Measurements from ENCODE around the gene CPTP. TPM values are rescaled to one million over a fixed set of nuclear protein-coding genes. Genes with fewer than 3 reads are reported as not detected.

The CPTP gene
- total RNA-seq, 3 donors from 2014 or later (not counting 1 experiment from before 2014, with no cell fraction given): 8.0 to 14.6 (median 12.3) TPM

- Histone ChIP-seq H3K4me3 (ENCODE audit: low read length) (peak within 1 kb of the TSS; percentile 80), H3K36me3 (ENCODE audit: control insufficient read depth, insufficient read depth, low read length) (peaks cover 9% of the 10 kb centered on the region), H3K4me1 (ENCODE audit: control insufficient read depth, insufficient read depth, low read length) (peaks cover 49% of the 10 kb centered on the region), H3K27ac (ENCODE audit: low read length) (peak within 1 kb of the TSS; percentile 96), H3K9me3 (ENCODE audit: control insufficient read depth, insufficient read depth, low read length) (no peaks in the 10 kb centered on the region), H3K27me3 (ENCODE audit: control insufficient read depth, insufficient read depth, low read length) (no peaks in the 10 kb centered on the region)
- under 1% methylated on average over 85 of the region's 85 CpGs for WGBS (ENCODE audit: insufficient coverage)
- Mint-ChIP-seq H3K27me3 (ENCODE audit: low read depth in 2 of 2) (no peaks in the 10 kb centered on the region), H3K4me3 (peak within 1 kb of the TSS; percentile 97), H3K36me3 (no peaks in the 10 kb centered on the region), H3K9me3 (no peaks in the 10 kb centered on the region), H3K27ac (peak within 1 kb of the TSS; percentile 97 to 98), H3K4me1 (peaks cover 10 to 27% of the 10 kb centered on the region in 2 donors)
- TF ChIP-seq, protein P1, sequence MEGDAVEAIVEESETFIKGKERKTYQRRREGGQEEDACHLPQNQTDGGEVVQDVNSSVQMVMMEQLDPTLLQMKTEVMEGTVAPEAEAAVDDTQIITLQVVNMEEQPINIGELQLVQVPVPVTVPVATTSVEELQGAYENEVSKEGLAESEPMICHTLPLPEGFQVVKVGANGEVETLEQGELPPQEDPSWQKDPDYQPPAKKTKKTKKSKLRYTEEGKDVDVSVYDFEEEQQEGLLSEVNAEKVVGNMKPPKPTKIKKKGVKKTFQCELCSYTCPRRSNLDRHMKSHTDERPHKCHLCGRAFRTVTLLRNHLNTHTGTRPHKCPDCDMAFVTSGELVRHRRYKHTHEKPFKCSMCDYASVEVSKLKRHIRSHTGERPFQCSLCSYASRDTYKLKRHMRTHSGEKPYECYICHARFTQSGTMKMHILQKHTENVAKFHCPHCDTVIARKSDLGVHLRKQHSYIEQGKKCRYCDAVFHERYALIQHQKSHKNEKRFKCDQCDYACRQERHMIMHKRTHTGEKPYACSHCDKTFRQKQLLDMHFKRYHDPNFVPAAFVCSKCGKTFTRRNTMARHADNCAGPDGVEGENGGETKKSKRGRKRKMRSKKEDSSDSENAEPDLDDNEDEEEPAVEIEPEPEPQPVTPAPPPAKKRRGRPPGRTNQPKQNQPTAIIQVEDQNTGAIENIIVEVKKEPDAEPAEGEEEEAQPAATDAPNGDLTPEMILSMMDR (IDR thresholded peaks at IDR 0.05): no peak
- intact Hi-C loops (cut with micrococcal nuclease): loop anchor here (1.0 to 2.0 kb wide), 3 partner anchors 20 to 32 kb away; partner anchors contain the start of genes CCNL2 and MRPL20
- peak; percentile 76 to 91 (median 81) for ATAC-seq
- peak; percentile 90 to 99 for DNase-seq
These were observed 50.5 kb downstream of the CPTP start, which contains the start of gene AURKAIP1 for GRCh38 chr1:1374929-1375662. TSS of gene AURKAIP1 (minus strand) at chr1:1375207. CDS start at chr1:1374756, 451 bp downstream.

- Histone ChIP-seq H3K36me3 (ENCODE audit: control insufficient read depth, insufficient read depth, low read length) (peaks cover 9% of the 10 kb centered on the region), H3K4me1 (ENCODE audit: control insufficient read depth, insufficient read depth, low read length) (peaks cover 36% of the 10 kb centered on the region), H3K27me3 (ENCODE audit: control insufficient read depth, insufficient read depth, low read length) (no peaks in the 10 kb centered on the region), H3K4me3 (ENCODE audit: low read length) (no peak overlapping the region), H3K9me3 (ENCODE audit: control insufficient read depth, insufficient read depth, low read length) (no peaks in the 10 kb centered on the region), H3K27ac (ENCODE audit: low read length) (no peak overlapping the region)
- Mint-ChIP-seq H3K27me3 (ENCODE audit: low read depth in 2 of 2) (no peaks in the 10 kb centered on the region), H3K27ac (peak overlapping the region; percentile 97 to 98), H3K4me3 (peak overlapping the region; percentile 21), H3K36me3 (no peaks in the 10 kb centered on the region), H3K9me3 (no peaks in the 10 kb centered on the region), H3K4me1 (peaks cover 10 to 20% of the 10 kb centered on the region in 2 donors)
- ATAC-seq (no peak), DNase-seq (no peak)
- TF ChIP-seq, protein P1 (IDR thresholded peaks at IDR 0.05): no peak
- 98% methylated on average over 9 of the region's 10 CpGs for WGBS (ENCODE audit: insufficient coverage)
- intact Hi-C loops (cut with micrococcal nuclease): no loop called here
These were observed 52.1 kb downstream of the CPTP start for GRCh38 chr1:1376551-1377226.

DNA sequence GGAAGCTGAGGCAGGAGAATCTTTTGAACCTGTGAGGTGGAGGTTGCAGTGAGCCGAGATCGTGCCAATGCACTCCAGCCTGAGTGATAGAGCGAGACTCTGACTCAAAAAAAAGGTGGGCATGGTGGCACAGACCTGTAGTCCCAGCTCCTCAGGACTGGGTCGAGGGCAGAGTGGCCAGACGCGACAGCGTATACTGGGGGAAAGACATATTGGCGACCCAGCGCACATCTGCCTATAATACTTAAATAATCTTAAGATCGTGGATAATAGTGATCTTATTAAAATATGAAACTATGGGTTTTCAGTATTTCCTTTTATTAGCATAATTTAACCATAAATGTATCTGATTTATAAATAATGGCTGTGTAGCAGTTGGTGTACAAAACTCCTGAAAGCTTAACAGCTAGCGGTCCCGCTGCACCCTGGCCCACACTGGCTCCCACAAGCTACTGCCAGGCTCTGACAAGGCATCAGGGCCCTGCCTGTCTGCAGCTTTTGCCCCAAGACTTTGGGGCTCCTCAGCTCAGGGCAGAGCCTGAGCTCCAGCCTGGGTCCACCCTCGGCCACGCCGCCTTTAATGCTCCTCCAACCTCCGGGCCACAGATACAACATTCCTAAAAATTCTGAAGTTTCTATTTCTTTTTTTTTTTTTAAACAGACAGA is 53.1 kb downstream of the CPTP start:
- no peaks in the 10 kb centered on the region for H3K27me3 ChIP-seq (ENCODE audit: control insufficient read depth, insufficient read depth, low read length)
- intact Hi-C loops (cut with micrococcal nuclease): no loop called here
- no peak overlapping the region for H3K27ac ChIP-seq (ENCODE audit: low read length)
- H3K4me1 Mint-ChIP-seq: peaks cover 5 to 16% of the 10 kb centered on the region in 2 donors
- TF ChIP-seq, protein P1 (IDR thresholded peaks at IDR 0.05): no peak
- peaks cover 27% of the 10 kb centered on the region for H3K4me1 ChIP-seq (ENCODE audit: control insufficient read depth, insufficient read depth, low read length)
- no peaks in the 10 kb centered on the region for H3K36me3 Mint-ChIP-seq
- H3K36me3 ChIP-seq (ENCODE audit: control insufficient read depth, insufficient read depth, low read length): peaks cover 9% of the 10 kb centered on the region
- H3K4me3 ChIP-seq (ENCODE audit: low read length): no peak overlapping the region
- H3K27me3 Mint-ChIP-seq (ENCODE audit: low read depth in 2 of 2): no peaks in the 10 kb centered on the region
- WGBS (ENCODE audit: insufficient coverage): 95% methylated on average over 13 of the region's 16 CpGs
- no peak overlapping the region for H3K4me3 Mint-ChIP-seq
- no peak for DNase-seq
- no peak for ATAC-seq
- no peaks in the 10 kb centered on the region for H3K9me3 Mint-ChIP-seq
- H3K27ac Mint-ChIP-seq: no peak overlapping the region
- H3K9me3 ChIP-seq (ENCODE audit: control insufficient read depth, insufficient read depth, low read length): no peaks in the 10 kb centered on the region

Other genes with a start within 250 kb of the CPTP start
- gene C1orf159, start 208.7 kb upstream of the CPTP start, total RNA-seq: 10 to 100 TPM; 19.6 to 25.1 (median 21.5) TPM
- gene TTLL10, start 150.9 kb upstream of the CPTP start, total RNA-seq: 1 to 10 TPM in 2 of 3 donors, under 1 TPM in 1; 0.23 to 1.7 (median 1.7) TPM
- 10 to 100 TPM; 40.3 to 81.9 (median 54.7) TPM for gene TNFRSF18, start 118.2 kb upstream of the CPTP start, total RNA-seq
- 10 to 100 TPM; 14.3 to 26.5 (median 15.7) TPM for gene TNFRSF4, start 110.6 kb upstream of the CPTP start, total RNA-seq
- 100 to 1,000 TPM; 176 to 211 (median 184) TPM for gene SDF4, start 92.8 kb upstream of the CPTP start, total RNA-seq
- 10 to 100 TPM; 13.7 to 16.5 (median 16.3) TPM for gene B3GALT6, start 92.6 kb upstream of the CPTP start, total RNA-seq
- gene C1QTNF12, start 78.1 kb upstream of the CPTP start, total RNA-seq: 1 to 10 TPM; 2.6 to 4.1 (median 4.1) TPM
- 10 to 100 TPM; 66.0 to 84.2 (median 78.1) TPM for gene UBE2J2, start 50.9 kb upstream of the CPTP start, total RNA-seq
- gene SCNN1D, start 44.4 kb upstream of the CPTP start, total RNA-seq: 10 to 100 TPM in 1 of 3 donors, 1 to 10 TPM in 2; 6.9 to 13.1 (median 9.4) TPM
- 10 to 100 TPM; 56.1 to 59.7 (median 59.0) TPM for gene ACAP3, start 16.9 kb upstream of the CPTP start, total RNA-seq
- 10 to 100 TPM; 11.1 to 13.0 (median 12.9) TPM for gene PUSL1, start 16.2 kb upstream of the CPTP start, total RNA-seq
- gene INTS11, start 142 bp upstream of the CPTP start, total RNA-seq: 100 to 1,000 TPM; 150 to 189 (median 181) TPM
- gene TAS1R3, start 6.5 kb downstream of the CPTP start, total RNA-seq: 1 to 10 TPM in 2 of 3 donors, under 1 TPM in 1; 0.66 to 1.4 (median 1.3) TPM
- gene DVL1, start 24.6 kb downstream of the CPTP start, total RNA-seq: 10 to 100 TPM; 33.8 to 41.9 (median 35.6) TPM
- under 1 TPM in 1 of 3 donors, not detected in 2; 0.26 TPM for gene MXRA8, start 33.8 kb downstream of the CPTP start, total RNA-seq
- 10 to 100 TPM; 60.0 to 76.3 (median 64.6) TPM for gene AURKAIP1, start 50.4 kb downstream of the CPTP start, total RNA-seq
- gene CCNL2, start 74.5 kb downstream of the CPTP start, total RNA-seq: 100 to 1,000 TPM; 253 to 281 (median 274) TPM
- 100 to 1,000 TPM in 1 of 3 donors, 10 to 100 TPM in 2; 90.9 to 111 (median 92.7) TPM for gene MRPL20, start 82.5 kb downstream of the CPTP start, total RNA-seq
- not detected for gene ANKRD65, start 96.5 kb downstream of the CPTP start, total RNA-seq
- not detected for gene VWA1, start 110.9 kb downstream of the CPTP start, total RNA-seq
- gene ATAD3C, start 124.9 kb downstream of the CPTP start, total RNA-seq: 1 to 10 TPM in 2 of 3 donors, under 1 TPM in 1; 0.13 to 2.2 (median 1.5) TPM
- 10 to 100 TPM; 31.9 to 52.4 (median 42.9) TPM for gene ATAD3B, start 147.0 kb downstream of the CPTP start, total RNA-seq
- 10 to 100 TPM; 17.3 to 37.3 (median 22.2) TPM for gene ATAD3A, start 187.4 kb downstream of the CPTP start, total RNA-seq
- under 1 TPM; 0.35 to 1.00 (median 0.83) TPM for gene TMEM240, start 215.8 kb downstream of the CPTP start, total RNA-seq